ENCODE data around the gene ODAD2.

DNA sequence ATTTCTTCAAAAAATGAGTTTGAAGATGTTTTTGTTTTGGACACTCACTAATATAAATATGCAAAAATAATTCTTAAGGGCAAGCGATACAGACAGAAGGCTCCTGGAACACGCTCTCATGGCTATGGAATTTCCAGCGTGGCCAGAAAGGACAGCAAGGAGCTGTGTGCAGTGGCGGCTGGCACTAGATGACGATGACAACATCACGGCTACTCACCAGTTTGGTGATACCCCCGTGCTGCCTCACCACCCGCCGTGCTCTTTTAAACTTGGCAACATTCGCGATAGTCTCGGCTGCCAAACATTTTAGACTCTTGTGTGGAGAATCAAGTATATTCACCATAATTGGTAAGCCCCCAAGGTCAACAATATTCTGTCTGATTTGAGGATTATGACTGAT is 54.9 kb downstream of the ODAD2 start:
- no peak for TF ChIP-seq POLR2A (IDR thresholded peaks at IDR 0.05)
- TF ChIP-seq, protein P1, sequence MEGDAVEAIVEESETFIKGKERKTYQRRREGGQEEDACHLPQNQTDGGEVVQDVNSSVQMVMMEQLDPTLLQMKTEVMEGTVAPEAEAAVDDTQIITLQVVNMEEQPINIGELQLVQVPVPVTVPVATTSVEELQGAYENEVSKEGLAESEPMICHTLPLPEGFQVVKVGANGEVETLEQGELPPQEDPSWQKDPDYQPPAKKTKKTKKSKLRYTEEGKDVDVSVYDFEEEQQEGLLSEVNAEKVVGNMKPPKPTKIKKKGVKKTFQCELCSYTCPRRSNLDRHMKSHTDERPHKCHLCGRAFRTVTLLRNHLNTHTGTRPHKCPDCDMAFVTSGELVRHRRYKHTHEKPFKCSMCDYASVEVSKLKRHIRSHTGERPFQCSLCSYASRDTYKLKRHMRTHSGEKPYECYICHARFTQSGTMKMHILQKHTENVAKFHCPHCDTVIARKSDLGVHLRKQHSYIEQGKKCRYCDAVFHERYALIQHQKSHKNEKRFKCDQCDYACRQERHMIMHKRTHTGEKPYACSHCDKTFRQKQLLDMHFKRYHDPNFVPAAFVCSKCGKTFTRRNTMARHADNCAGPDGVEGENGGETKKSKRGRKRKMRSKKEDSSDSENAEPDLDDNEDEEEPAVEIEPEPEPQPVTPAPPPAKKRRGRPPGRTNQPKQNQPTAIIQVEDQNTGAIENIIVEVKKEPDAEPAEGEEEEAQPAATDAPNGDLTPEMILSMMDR (IDR thresholded peaks at IDR 0.05): no peak
- no peak for TF ChIP-seq POLR2AphosphoS5 (IDR thresholded peaks at IDR 0.05)
- TF ChIP-seq EP300 (IDR thresholded peaks at IDR 0.05; ENCODE audit: low read depth): no peak

Data from transverse colon (tissue), 4 donors.